Measurements from ENCODE around the gene PRRT2. TPM values are rescaled to one million over a fixed set of nuclear protein-coding genes. Genes with fewer than 3 reads are reported as not detected.

Gene PRRT2
- total and polyA plus RNA-seq, 10 of the 15 experiments (the other 5 are each of a cell fraction or from before 2014, with no cell fraction given): 0.08 to 0.49 (median 0.12) TPM; not detected in 4

GRCh38 chr16:29794231-29794710, 17.7 kb upstream of the PRRT2 start:
- no peak overlapping the region for H3K4me3 ChIP-seq
- no peak overlapping the region for H2AFZ ChIP-seq (ENCODE audit: control insufficient read depth, low read depth, low read length)
- CTCF ChIA-PET: interaction anchor here (1.0 to 5.3 kb wide), 3 partner anchors 9 to 13 kb away, joined by 3 to 24 read pairs (median 5); no protein-coding TSS in a partner anchor
- no peak overlapping the region for H3K9ac ChIP-seq (ENCODE audit: control insufficient read depth, insufficient read depth, low read length)
- RAD21 ChIA-PET (ENCODE audit: unreplicated experiment): no interaction called here
- no peaks in the 10 kb centered on the region for H4K20me1 ChIP-seq (ENCODE audit: control insufficient read depth, insufficient read depth)
- H3K9me3 ChIP-seq (replicated peaks; ENCODE audit: control insufficient read depth, insufficient read depth, low read length): no peaks in the 10 kb centered on the region
- POLR2A ChIA-PET: interaction anchor here (1.2 to 1.5 kb wide), 4 partner anchors 9 to 21 kb away, joined by 3 to 6 read pairs (median 4); partner anchors contain the start of gene PAGR1
- peaks cover 5 to 23% of the 10 kb centered on the region in 2 experiments; a peak in 3 of 4 replicates for H3K36me3 ChIP-seq (ENCODE audit: control insufficient read depth in 2 of 2, insufficient read depth in 2 of 2, low read length in 1 of 2)
- H3K79me2 ChIP-seq (ENCODE audit: control insufficient read depth, insufficient read depth, low read length): peaks cover 54% of the 10 kb centered on the region
- in situ Hi-C loops (cut with MboI) (no loop called here), intact Hi-C loops (cut with micrococcal nuclease; ENCODE audit: unreplicated experiment) (loop anchor here (5.0 kb wide), 1 partner anchor 92 kb away; no protein-coding TSS in a partner anchor)
- ATAC-seq: no peak
- H3K4me1 ChIP-seq (ENCODE audit: control insufficient read depth, insufficient read depth, low read length): peaks cover 9% of the 10 kb centered on the region; the same call in 1 of the 2 replicates
- 100% methylated on average over 3 of the region's 3 CpGs for WGBS (ENCODE audit: insufficient coverage, insufficient replicate concordance, low lambda C conversion rate, missing lambda C conversion rate)
- no peak for TF ChIP-seq KAT2A (conservative IDR thresholded peaks at IDR 0.05; ENCODE audit: control insufficient read depth, low read depth, low read length)
- TF ChIP-seq ZBTB40 (IDR thresholded peaks at IDR 0.05; ENCODE audit: borderline replicate concordance): no peak
- H3K27me3 ChIP-seq (replicated peaks in 1 of 2; ENCODE audit: control insufficient read depth in 2 of 2, insufficient read depth in 2 of 2, low read length in 1 of 2): no peaks in the 10 kb centered on the region
- SMC1A ChIA-PET (ENCODE audit: uncharacterized antibody, unreplicated experiment): interaction anchor here (1.5 to 6.4 kb wide), 2 partner anchors 9 to 40 kb away, joined by 4 to 38 read pairs; no protein-coding TSS in a partner anchor
- DNase-seq (ENCODE audit: low read depth, low spot score): no peak
- no TSS peak for BruUV-seq (replicated peaks)
- H3K27ac ChIP-seq (ENCODE audit: control insufficient read depth, insufficient read depth): no peak overlapping the region
- no peak for FAIRE-seq
- H3K4me2 ChIP-seq (ENCODE audit: control insufficient read depth, insufficient read depth): no peak overlapping the region

All from GM12878 (cell line).